A549 (cell line): ENCODE data around the gene TRA2B. TPM values are rescaled to one million over a fixed set of nuclear protein-coding genes. Genes with fewer than 3 reads are reported as not detected.

Experiments used
- ATAC-seq, 2 experiments: fragments of 200-7000 bp in 1 of 2; fragments of >200 bp in 1 of 2; cut with Nextera tagmentation in 1 of 2; cut with Tn5 transposase in 1 of 2; 3 replicates each; pipeline versions ENCODE4 v1.8.0 to v1.9.1; 2018 to 2020; ENCODE audit warnings: mild to moderate bottlenecking in 1 of 2, moderate library complexity in 1 of 2
- CTCF ChIA-PET: fragments of 300-600 bp; sonication (Branson Sonifier 250); formaldehyde crosslinking; extraction: SDS; loops from one replicate; lab custom pipeline; 2021; ENCODE audit warnings: antibody characterized with exemption, inconsistent platforms; lab: Yijun Ruan, JAX
- POLR2A ChIA-PET: fragments of 350-600 bp; formaldehyde crosslinking; extraction: SDS; loops from one replicate; lab custom pipeline; 2021; ENCODE audit warnings: antibody characterized with exemption, inconsistent platforms; lab: Yijun Ruan, JAX
- DNase-seq, 2 experiments: peaks; one replicate each; pipeline versions ENCODE4 v3.0.0 to v3.0.0-alpha.2; 2011 to 2016; ENCODE audit warnings: low read depth in 1 of 2, low spot score in 1 of 2
- FAIRE-seq: peaks from 2 replicates; lab custom pipeline; 2011; peaks lifted over from hg19 to GRCh38; lab: Jason Lieb, UNC
- H3K27ac ChIP-seq, 2 experiments: fragments of >200 bp; sonication (Bioruptor Twin); formaldehyde crosslinking; 3 replicates each; pipeline ENCODE4 v1.5.1; 2016 to 2017
- H3K4me1 ChIP-seq: fragments of >200 bp; sonication (Bioruptor Twin); formaldehyde crosslinking; 3 replicates; pipeline ENCODE4 v1.6.1; 2016
- H3K4me2 ChIP-seq: fragments of >200 bp; sonication (Bioruptor Twin); formaldehyde crosslinking; 3 replicates; pipeline ENCODE4 v1.6.1; 2016
- H3K4me3 ChIP-seq: fragments of >200 bp; sonication (Bioruptor Twin); formaldehyde crosslinking; 3 replicates; pipeline ENCODE4 v1.5.1; 2016
- H3K9me3 ChIP-seq: fragments of >200 bp; sonication (Bioruptor Twin); formaldehyde crosslinking; 3 replicates; pipeline ENCODE4 v1.6.1; 2016
- CBX8 ChIP-seq: fragments of 200-600 bp; sonication (generic); IDR thresholded peaks from 2 replicates; pipeline ENCODE4 v1.6.1; 2016
- CTCF ChIP-seq: fragments of >200 bp; sonication (Bioruptor Twin); formaldehyde crosslinking; IDR thresholded peaks from 3 replicates; pipeline ENCODE4 v1.5.1; 2016
- EHMT2 ChIP-seq: fragments of 200-600 bp; sonication (generic); IDR thresholded peaks from 2 replicates; pipeline ENCODE4 v1.6.1; 2016; ENCODE audit warnings: antibody characterized with exemption, low read depth, mild to moderate bottlenecking, moderate library complexity
- EP300 ChIP-seq, 2 experiments: fragments of >200 bp; sonication (Bioruptor Twin); formaldehyde crosslinking; IDR thresholded peaks; 2 replicates in 1 of 2; 3 replicates in 1 of 2; pipeline ENCODE4 v1.6.1; 2016 to 2017
- GATA3 ChIP-seq: IDR thresholded peaks from 2 replicates; pipeline ENCODE4 v1.6.1; 2012; ENCODE audit warnings: borderline replicate concordance
- HMGXB4 ChIP-seq: fragments of 250-450 bp; sonication (Bioruptor Pico); IDR thresholded peaks from 2 replicates; pipeline ENCODE4 v1.5.0; 2021; ENCODE audit warnings: mild to moderate bottlenecking, moderate library complexity, borderline replicate concordance
- HOXB5 ChIP-seq: fragments of 250-450 bp; sonication (Bioruptor Pico); IDR thresholded peaks from 2 replicates; pipeline ENCODE4 v1.5.0; 2020; ENCODE audit warnings: mild to moderate bottlenecking, moderate library complexity
- JUNB ChIP-seq: fragments of >200 bp; sonication (Bioruptor Twin); formaldehyde crosslinking; IDR thresholded peaks from 2 replicates; pipeline ENCODE4 v1.6.1; 2016
- KDM5A ChIP-seq: fragments of 200-600 bp; sonication (generic); IDR thresholded peaks from 2 replicates; pipeline ENCODE4 v1.6.1; 2016; ENCODE audit warnings: antibody characterized with exemption, mild to moderate bottlenecking
- MAZ ChIP-seq: fragments of 150-350 bp; IDR thresholded peaks from 2 replicates; pipeline ENCODE4 v1.6.1; 2014; ENCODE audit warnings: antibody characterized with exemption, low read depth, low read length, borderline replicate concordance
- POLR2A ChIP-seq: IDR thresholded peaks from 2 replicates; pipeline ENCODE4 v1.6.1; 2012; ENCODE audit warnings: mild to moderate bottlenecking, low read length
- RAD21 ChIP-seq, 2 experiments: fragments of >200 bp in 1 of 2; sonication (Bioruptor Twin) in 1 of 2; formaldehyde crosslinking in 1 of 2; IDR thresholded peaks in 1 of 2; conservative IDR thresholded peaks in 1 of 2; 2 replicates in 1 of 2; 3 replicates in 1 of 2; pipeline ENCODE4 v1.6.1; 2012 to 2018; ENCODE audit warnings: inconsistent platforms in 1 of 2
- RCOR1 ChIP-seq: fragments of 150-350 bp; IDR thresholded peaks from 2 replicates; pipeline ENCODE4 v1.6.1; 2014; ENCODE audit warnings: antibody characterized with exemption, low read length, low read depth
- RFX5 ChIP-seq: fragments of 450-650 bp; IDR thresholded peaks from 2 replicates; pipeline ENCODE4 v1.7.1; 2014; ENCODE audit warnings: antibody characterized with exemption, mild to moderate bottlenecking, moderate library complexity
- TFCP2L1 ChIP-seq: fragments of 250-450 bp; sonication (Bioruptor Pico); IDR thresholded peaks from 2 replicates; pipeline ENCODE4 v1.5.0; 2021; ENCODE audit warnings: mild to moderate bottlenecking
- WGBS: methylation state at CpG from one replicate; pipeline ENCODE4 v1.1.6; 2017; ENCODE audit errors: missing lambda C conversion rate; 5-methylcytosine and 5-hydroxymethylcytosine counted together
- polyA plus RNA-seq, 4 experiments: library from polyadenylated mRNA; depleted of rRNA in 3 of 4; stranded (reverse); fragments of >200 nt; fragmentation: RNase III in 1 of 4; extraction: RNeasy Plus Mini Kit Qiagen cat#74134 plus additional on column Dnase treatment in 1 of 4; gene quantifications; 2 replicates in 3 of 4; 3 replicates in 1 of 4; pipeline ENCODE4 v1.2.3, GENCODE V29; 2011 to 2017
- TF ChIP-seq, protein P1 (sequence below): fragments of 200-600 bp; sonication (generic); IDR thresholded peaks from 2 replicates; pipeline ENCODE4 v1.6.1; 2016; ENCODE audit warnings: antibody characterized with exemption, mild to moderate bottlenecking, moderate library complexity
- TF ChIP-seq, protein P2 (sequence below): fragments of >200 bp; sonication (Bioruptor Twin); formaldehyde crosslinking; IDR thresholded peaks from 2 replicates; pipeline ENCODE4 v1.6.1; 2016
- TF ChIP-seq, protein P3 (sequence below): IDR thresholded peaks from 2 replicates; pipeline ENCODE4 v1.6.1; 2012

Gene TRA2B
- polyA plus RNA-seq, 2 of the 4 experiments (the other 2 are of a cell fraction) = 193 to 273 TPM

- no peaks in the 10 kb centered on the region for H3K9me3 ChIP-seq
- DNase-seq = no peak
- TF ChIP-seq RFX5 (no peak), RCOR1 (no peak), RAD21 (conservative IDR thresholded peaks at IDR 0.05 in 1 of 2, IDR thresholded peaks at IDR 0.05 in 1 of 2) (no peak), EHMT2 (no peak), HMGXB4 (no peak), TFCP2L1 (CRISPR knock-in tag) (no peak), MAZ (no peak), JUNB (no peak), CTCF (no peak), KDM5A (no peak), EP300 (IDR thresholded peaks at IDR 0.05) (no peak), CBX8 (no peak), POLR2A (no peak)
- TF ChIP-seq, protein P1, sequence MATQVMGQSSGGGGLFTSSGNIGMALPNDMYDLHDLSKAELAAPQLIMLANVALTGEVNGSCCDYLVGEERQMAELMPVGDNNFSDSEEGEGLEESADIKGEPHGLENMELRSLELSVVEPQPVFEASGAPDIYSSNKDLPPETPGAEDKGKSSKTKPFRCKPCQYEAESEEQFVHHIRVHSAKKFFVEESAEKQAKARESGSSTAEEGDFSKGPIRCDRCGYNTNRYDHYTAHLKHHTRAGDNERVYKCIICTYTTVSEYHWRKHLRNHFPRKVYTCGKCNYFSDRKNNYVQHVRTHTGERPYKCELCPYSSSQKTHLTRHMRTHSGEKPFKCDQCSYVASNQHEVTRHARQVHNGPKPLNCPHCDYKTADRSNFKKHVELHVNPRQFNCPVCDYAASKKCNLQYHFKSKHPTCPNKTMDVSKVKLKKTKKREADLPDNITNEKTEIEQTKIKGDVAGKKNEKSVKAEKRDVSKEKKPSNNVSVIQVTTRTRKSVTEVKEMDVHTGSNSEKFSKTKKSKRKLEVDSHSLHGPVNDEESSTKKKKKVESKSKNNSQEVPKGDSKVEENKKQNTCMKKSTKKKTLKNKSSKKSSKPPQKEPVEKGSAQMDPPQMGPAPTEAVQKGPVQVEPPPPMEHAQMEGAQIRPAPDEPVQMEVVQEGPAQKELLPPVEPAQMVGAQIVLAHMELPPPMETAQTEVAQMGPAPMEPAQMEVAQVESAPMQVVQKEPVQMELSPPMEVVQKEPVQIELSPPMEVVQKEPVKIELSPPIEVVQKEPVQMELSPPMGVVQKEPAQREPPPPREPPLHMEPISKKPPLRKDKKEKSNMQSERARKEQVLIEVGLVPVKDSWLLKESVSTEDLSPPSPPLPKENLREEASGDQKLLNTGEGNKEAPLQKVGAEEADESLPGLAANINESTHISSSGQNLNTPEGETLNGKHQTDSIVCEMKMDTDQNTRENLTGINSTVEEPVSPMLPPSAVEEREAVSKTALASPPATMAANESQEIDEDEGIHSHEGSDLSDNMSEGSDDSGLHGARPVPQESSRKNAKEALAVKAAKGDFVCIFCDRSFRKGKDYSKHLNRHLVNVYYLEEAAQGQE = no peak
- TF ChIP-seq, protein P2, sequence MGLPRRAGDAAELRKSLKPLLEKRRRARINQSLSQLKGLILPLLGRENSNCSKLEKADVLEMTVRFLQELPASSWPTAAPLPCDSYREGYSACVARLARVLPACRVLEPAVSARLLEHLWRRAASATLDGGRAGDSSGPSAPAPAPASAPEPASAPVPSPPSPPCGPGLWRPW = no peak
- 78% methylated on average over 2 of the region's 2 CpGs for WGBS
- no peak for FAIRE-seq
- peaks cover 12% of the 10 kb centered on the region; the same call in 2 of the 3 replicates for H3K4me1 ChIP-seq
- ChIA-PET CTCF (interaction anchor here (0.6 to 4.8 kb wide), 7 partner anchors 10 to 27 kb away, joined by 3 to 33 read pairs (median 5); no protein-coding TSS in a partner anchor), POLR2A (no interaction called here)
- ATAC-seq = peak in 1 of 2 experiments; percentile 13; a peak in 1 of 6 replicates
- no peak overlapping the region for H3K4me3 ChIP-seq
- H3K4me2 ChIP-seq = no peak overlapping the region; the same call in 2 of the 3 replicates
- H3K27ac ChIP-seq = 0 out of 6 replicates have a peak overlapping the region, but pooled peaks of 1 of the 2 experiments have one; percentile 31
These were observed 30.4 kb upstream of the TRA2B start for GRCh38 chr3:185968168-185968567.

DNA sequence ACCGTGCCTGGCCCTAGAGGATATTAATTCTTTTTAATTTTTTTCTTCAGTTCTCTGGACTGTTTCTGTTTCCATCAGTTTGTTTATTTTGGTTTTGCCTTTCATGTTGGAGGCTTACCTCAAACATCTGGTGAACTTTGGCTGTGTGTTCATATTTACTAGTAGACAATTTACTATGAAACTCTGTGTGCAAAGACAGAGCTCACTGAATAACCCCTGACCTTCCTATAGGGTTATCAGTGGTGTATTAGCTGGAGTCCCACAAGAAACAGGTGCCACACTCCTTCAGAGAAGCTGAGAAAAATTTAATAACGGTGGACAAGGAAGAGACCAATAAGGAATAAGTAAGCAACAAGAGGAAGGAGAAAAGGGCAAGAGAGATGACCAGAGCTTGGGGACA is 28.8 kb upstream of the TRA2B start:
- Histone ChIP-seq H3K9me3 (no peaks in the 10 kb centered on the region), H3K4me2 (peak overlapping the region; percentile 89; the same call in 1 of the 3 replicates), H3K4me1 (peaks cover 19% of the 10 kb centered on the region; the same call in 2 of the 3 replicates), H3K27ac (no peak overlapping the region), H3K4me3 (no peak overlapping the region)
- no peak for FAIRE-seq
- TF ChIP-seq, protein P3, sequence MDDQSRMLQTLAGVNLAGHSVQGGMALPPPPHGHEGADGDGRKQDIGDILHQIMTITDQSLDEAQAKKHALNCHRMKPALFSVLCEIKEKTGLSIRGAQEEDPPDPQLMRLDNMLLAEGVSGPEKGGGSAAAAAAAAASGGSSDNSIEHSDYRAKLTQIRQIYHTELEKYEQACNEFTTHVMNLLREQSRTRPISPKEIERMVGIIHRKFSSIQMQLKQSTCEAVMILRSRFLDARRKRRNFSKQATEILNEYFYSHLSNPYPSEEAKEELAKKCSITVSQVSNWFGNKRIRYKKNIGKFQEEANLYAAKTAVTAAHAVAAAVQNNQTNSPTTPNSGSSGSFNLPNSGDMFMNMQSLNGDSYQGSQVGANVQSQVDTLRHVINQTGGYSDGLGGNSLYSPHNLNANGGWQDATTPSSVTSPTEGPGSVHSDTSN = no peak
- no peak for TF ChIP-seq HOXB5 (CRISPR knock-in tag)
- no peak for TF ChIP-seq GATA3
- POLR2A ChIA-PET = interaction anchor here (0.9 kb wide), 1 partner anchor 23 kb away, joined by 3 read pairs; no protein-coding TSS in a partner anchor
- WGBS = 61% methylated on average over 2 of the region's 2 CpGs
- no peak for DNase-seq
- no peak for ATAC-seq
- CTCF ChIA-PET = interaction anchor here (0.8 to 4.8 kb wide), 5 partner anchors 12 to 29 kb away, joined by 3 to 33 read pairs (median 5); partner anchors contain the start of gene TRA2B
